Measurements from ENCODE around the gene LYSMD1.

The LYSMD1 gene

GRCh38 chr1:151135433-151136385 lies 30.0 kb downstream of the LYSMD1 start:
- DNase-seq (ENCODE audit: low read depth) = no peak

DNA sequence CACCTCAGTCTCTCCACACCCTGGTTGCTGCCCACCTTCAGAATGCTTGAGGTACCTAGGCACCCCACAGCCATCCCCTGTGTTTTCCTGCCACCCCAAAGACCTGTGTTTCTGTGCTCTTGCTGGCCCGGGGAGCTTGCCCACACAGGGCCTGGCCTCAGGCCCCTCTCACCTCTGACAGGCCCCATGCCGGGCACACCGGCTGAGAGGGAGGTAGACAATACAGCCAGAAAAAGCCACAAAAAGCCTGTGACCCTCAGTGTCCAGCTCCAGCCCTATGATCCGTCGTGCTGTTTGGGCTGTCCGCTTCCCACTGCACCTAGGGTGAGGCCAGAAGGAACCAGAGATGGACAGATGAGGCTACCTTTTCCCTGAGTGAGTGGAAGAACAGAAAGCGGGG lies 30.7 kb downstream of the LYSMD1 start:
- DNase-seq (ENCODE audit: low read depth) = no peak

- no peak for DNase-seq (ENCODE audit: low read depth)
Observed at GRCh38 chr1:151134396-151134795, 31.3 kb downstream of the LYSMD1 start.

- no peak for DNase-seq (ENCODE audit: low read depth)
Observed at GRCh38 chr1:151133018-151133806, 32.5 kb downstream of the LYSMD1 start.

DNA sequence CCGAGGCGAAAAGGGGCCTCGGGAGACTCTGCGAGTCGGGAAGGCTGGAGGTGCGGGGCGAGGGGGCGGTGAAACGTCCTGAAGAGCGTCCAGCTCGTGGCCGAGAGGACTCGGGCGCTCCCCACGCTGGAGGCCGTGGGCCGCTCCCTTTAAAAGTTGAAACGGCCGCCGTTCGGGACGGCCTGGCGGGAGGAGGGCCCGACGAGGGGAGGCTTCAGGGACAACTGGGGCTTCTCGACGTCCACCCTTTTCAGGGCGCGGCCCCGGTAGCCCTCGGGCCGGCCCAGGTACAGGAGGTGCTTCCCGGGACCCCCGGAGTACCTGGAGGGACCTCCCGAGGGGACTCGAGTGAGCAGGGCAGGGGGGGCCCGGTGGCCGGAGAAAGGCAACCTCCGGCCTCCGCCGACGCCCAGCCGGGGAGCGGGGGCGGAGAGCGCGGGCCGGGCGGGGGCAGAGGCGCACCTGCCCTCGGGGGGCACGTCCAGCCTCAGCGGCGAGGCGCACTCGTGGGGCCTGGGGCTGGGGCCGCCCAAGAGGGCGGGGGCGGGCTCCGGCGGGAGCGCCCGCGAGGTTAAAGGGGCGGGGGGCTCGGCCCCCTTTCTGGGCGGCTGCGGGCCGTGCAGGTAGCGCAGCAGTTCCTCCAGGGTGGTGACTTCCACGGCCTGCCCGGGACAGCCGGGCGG lies 33.2 kb downstream of the LYSMD1 start:
- DNase-seq (ENCODE audit: low read depth) = no peak

DNA sequence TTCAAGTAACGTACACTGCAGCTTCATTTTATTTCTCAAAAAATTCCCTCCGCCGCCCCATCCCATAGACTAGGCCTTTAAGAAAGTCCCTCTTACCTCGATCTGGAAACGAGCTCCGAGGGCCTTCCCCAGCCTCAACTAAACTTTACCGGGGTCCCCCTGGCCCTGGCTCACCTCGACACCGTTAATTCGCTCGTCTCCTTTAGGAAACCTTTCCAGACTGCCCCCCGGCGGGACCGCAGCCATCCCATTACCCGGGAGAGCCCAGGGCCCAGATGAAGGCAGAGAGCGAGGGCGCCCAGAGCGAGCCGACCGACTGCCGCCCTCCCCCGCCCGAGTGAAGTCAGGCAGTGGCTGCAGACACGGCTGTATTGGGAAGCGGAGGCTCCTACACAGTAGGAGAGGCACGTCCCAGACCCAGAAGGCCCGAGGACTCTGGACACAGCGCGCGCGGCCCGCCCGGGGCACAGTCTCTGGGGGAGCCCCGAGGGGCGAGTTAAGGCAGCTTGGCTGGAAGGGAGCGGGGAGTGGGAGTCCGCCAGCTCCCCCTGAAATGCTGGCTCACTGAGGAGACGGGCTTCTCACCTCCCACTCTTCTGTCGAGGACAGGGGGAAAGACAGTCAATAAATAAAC lies 33.9 kb downstream of the LYSMD1 start:
- no peak for DNase-seq (ENCODE audit: low read depth)

GRCh38 chr1:151130987-151131586 lies 34.6 kb downstream of the LYSMD1 start:
- DNase-seq (ENCODE audit: low read depth) = peak; percentile 47

GRCh38 chr1:151128800-151129199 lies 36.9 kb downstream of the LYSMD1 start:
- DNase-seq (ENCODE audit: low read depth) = no peak

- no peak for DNase-seq (ENCODE audit: low read depth)
Observed at GRCh38 chr1:151124763-151125403, 40.8 kb downstream of the LYSMD1 start.

DNA sequence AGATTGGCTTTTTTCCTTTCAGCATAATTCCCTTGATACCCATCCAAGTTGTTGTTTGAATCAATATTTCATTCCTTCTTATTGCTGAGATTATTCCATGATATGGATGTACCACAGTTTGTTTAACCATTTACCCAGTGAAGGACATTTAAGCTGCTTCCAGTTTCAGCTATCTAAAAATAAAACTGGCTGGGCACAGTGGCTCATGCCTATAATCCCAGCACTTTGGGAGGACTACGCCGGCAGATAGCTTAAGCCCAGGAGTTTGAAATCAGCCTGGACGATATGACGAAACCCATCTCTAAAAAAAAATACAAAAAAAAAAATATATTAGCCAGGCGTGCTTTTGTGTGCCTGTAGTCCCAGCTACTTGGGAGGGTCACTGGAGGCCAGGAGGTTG lies 51.8 kb downstream of the LYSMD1 start:
- DNase-seq (ENCODE audit: low read depth) = no peak
